ENCODE data around the gene TDRD3. TPM values are rescaled to one million over a fixed set of nuclear protein-coding genes. Genes with fewer than 3 reads are reported as not detected.

The TDRD3 gene
- total RNA-seq, 1 donor from 2014 or later = 40.6 TPM

DNA sequence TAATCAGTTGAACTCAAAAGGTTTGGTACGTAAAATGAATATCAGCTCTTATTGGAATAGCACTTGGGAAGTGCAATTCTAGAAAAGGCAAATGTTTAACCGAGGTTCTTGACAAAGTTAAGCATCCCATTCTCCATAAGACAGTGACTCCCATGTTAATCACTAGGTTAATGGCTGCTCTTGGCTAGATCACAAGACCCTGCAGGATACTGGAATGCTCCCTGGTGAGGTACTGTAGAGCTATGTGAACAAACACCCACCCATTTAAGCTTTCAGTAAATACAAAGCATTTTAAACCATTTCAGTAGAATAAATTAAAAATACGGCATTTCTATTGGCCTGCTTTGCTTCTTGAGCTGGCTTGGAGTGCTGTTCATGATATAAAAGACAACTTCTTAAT lies 56.5 kb downstream of the TDRD3 start:
- H3K9me3 Mint-ChIP-seq = peaks cover 3% of the 10 kb centered on the region

DNA sequence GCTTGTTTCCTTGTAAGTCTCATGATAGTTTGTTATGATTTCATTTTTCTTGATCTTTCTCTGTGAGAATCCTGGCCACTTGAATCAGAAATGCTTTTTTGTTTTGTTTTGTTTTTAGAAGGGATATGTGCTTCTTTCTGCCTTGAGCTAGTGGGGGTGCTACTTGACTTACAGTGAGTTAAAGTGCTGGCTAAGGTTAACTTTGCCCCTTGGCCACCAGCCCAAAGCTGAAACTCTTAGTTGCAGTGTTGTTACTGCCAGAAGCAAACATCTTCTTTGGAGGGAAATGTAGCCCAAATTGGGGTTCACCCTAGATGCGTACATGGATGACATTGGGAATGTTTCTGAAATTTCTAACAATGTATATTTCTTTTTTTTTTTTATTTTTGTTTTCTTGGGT lies 57.4 kb downstream of the TDRD3 start:
- DNase-seq (ENCODE audit: low spot score) = no peak
- TF ChIP-seq EZH2 (IDR thresholded peaks at IDR 0.05) (no peak), EZH2phosphoT487 (IDR thresholded peaks at IDR 0.05) (no peak)
- TF ChIP-seq, protein P1, sequence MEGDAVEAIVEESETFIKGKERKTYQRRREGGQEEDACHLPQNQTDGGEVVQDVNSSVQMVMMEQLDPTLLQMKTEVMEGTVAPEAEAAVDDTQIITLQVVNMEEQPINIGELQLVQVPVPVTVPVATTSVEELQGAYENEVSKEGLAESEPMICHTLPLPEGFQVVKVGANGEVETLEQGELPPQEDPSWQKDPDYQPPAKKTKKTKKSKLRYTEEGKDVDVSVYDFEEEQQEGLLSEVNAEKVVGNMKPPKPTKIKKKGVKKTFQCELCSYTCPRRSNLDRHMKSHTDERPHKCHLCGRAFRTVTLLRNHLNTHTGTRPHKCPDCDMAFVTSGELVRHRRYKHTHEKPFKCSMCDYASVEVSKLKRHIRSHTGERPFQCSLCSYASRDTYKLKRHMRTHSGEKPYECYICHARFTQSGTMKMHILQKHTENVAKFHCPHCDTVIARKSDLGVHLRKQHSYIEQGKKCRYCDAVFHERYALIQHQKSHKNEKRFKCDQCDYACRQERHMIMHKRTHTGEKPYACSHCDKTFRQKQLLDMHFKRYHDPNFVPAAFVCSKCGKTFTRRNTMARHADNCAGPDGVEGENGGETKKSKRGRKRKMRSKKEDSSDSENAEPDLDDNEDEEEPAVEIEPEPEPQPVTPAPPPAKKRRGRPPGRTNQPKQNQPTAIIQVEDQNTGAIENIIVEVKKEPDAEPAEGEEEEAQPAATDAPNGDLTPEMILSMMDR (IDR thresholded peaks at IDR 0.05) = no peak
- Histone ChIP-seq H3F3A (ENCODE audit: low read depth) (no peaks in the 10 kb centered on the region), H3K9ac (no peak overlapping the region), H3K4me2 (no peak overlapping the region), H3K36me3 (no peaks in the 10 kb centered on the region), H3K9me3 (ENCODE audit: low read depth) (no peaks in the 10 kb centered on the region), H3K4me3 (no peak overlapping the region), H3K27ac (no peak overlapping the region), H3K27me3 (no peaks in the 10 kb centered on the region), H3K79me2 (ENCODE audit: low read depth) (no peaks in the 10 kb centered on the region), H4K20me1 (ENCODE audit: low read depth) (no peaks in the 10 kb centered on the region), H2AFZ (replicated peaks) (no peak overlapping the region), H3K4me1 (peaks cover 14% of the 10 kb centered on the region)
- peaks cover 3% of the 10 kb centered on the region for H3K9me3 Mint-ChIP-seq
- H3K36me3 Mint-ChIP-seq = peaks cover 16% of the 10 kb centered on the region
- H3K27ac Mint-ChIP-seq = no peak overlapping the region
- H3K4me3 Mint-ChIP-seq = no peak overlapping the region
- H3K27me3 Mint-ChIP-seq (ENCODE audit: insufficient read depth, low read depth) = peaks cover 4% of the 10 kb centered on the region
- H3K4me1 Mint-ChIP-seq = no peaks in the 10 kb centered on the region

More for the DNA sequence above, 56.5 kb downstream of the TDRD3 start:
- H3K4me1 ChIP-seq = peaks cover 14% of the 10 kb centered on the region
- no peak overlapping the region for H3K9ac ChIP-seq
- H3K36me3 ChIP-seq = no peaks in the 10 kb centered on the region
- H3K27me3 ChIP-seq = no peaks in the 10 kb centered on the region
- no peaks in the 10 kb centered on the region for H3K4me1 Mint-ChIP-seq
- peak overlapping the region; percentile 37 for H3K4me2 ChIP-seq
- no peak overlapping the region for H3K4me3 ChIP-seq
- H3K36me3 Mint-ChIP-seq = peaks cover 16% of the 10 kb centered on the region
- peaks cover 4% of the 10 kb centered on the region for H3K27me3 Mint-ChIP-seq (ENCODE audit: insufficient read depth, low read depth)
- no peak overlapping the region for H3K27ac Mint-ChIP-seq
- no peak overlapping the region for H2AFZ ChIP-seq (replicated peaks)
- TF ChIP-seq, protein P1 (IDR thresholded peaks at IDR 0.05) = no peak
- TF ChIP-seq EZH2 (IDR thresholded peaks at IDR 0.05) = no peak
- no peak for TF ChIP-seq EZH2phosphoT487 (IDR thresholded peaks at IDR 0.05)
- peak; percentile 19 for DNase-seq (ENCODE audit: low spot score)
- H3K4me3 Mint-ChIP-seq = no peak overlapping the region
- no peak overlapping the region for H3K27ac ChIP-seq
- H3K9me3 ChIP-seq (ENCODE audit: low read depth) = no peaks in the 10 kb centered on the region
- H3K79me2 ChIP-seq (ENCODE audit: low read depth) = no peaks in the 10 kb centered on the region
- H4K20me1 ChIP-seq (ENCODE audit: low read depth) = no peaks in the 10 kb centered on the region
- no peaks in the 10 kb centered on the region for H3F3A ChIP-seq (ENCODE audit: low read depth)

DNA sequence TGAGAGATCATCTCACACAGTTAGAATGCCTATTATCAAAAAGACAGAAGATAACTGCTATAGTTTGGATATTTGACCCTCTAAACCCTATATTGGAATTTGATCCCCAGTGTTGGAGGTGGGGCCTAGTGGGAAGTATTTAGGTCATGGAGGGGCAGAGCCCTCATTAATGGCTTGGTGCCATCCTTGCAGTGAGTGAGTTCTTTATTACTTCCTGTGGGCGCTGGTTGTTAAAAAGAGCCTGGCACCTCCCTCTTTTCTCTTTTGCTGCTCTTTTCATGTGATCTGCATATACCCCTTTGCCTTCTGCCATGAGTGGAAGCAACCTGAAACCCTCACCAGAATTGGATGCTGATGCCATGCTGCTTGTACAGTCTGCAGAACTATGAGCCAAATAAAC lies 66.8 kb downstream of the TDRD3 start:
- Mint-ChIP-seq H3K36me3 (peaks cover 24% of the 10 kb centered on the region), H3K27me3 (ENCODE audit: insufficient read depth, low read depth) (peaks cover 3% of the 10 kb centered on the region), H3K4me1 (no peaks in the 10 kb centered on the region), H3K9me3 (peaks cover 2% of the 10 kb centered on the region), H3K4me3 (no peak overlapping the region), H3K27ac (no peak overlapping the region)
- no peaks in the 10 kb centered on the region for H3K4me1 ChIP-seq
- no peaks in the 10 kb centered on the region for H4K20me1 ChIP-seq (ENCODE audit: low read depth)
- no peaks in the 10 kb centered on the region for H3K9me3 ChIP-seq (ENCODE audit: low read depth)
- no peaks in the 10 kb centered on the region for H3K79me2 ChIP-seq (ENCODE audit: low read depth)
- no peak overlapping the region for H3K4me3 ChIP-seq
- H3K27me3 ChIP-seq = no peaks in the 10 kb centered on the region
- H3F3A ChIP-seq (ENCODE audit: low read depth) = no peaks in the 10 kb centered on the region
- DNase-seq (ENCODE audit: low spot score) = no peak
- no peak overlapping the region for H3K27ac ChIP-seq
- TF ChIP-seq EZH2phosphoT487 (IDR thresholded peaks at IDR 0.05) (no peak), EZH2 (IDR thresholded peaks at IDR 0.05) (no peak)
- TF ChIP-seq, protein P1 (IDR thresholded peaks at IDR 0.05) = no peak
- peaks cover 6% of the 10 kb centered on the region for H3K36me3 ChIP-seq
- H3K9ac ChIP-seq = no peak overlapping the region
- H3K4me2 ChIP-seq = no peak overlapping the region
- no peak overlapping the region for H2AFZ ChIP-seq (replicated peaks)

Data from neural progenitor cell (in vitro differentiated cells).